Left renal cortex interstitium (tissue), 4 donors: ENCODE data around the gene ZNF500. TPM values are rescaled to one million over a fixed set of nuclear protein-coding genes. Genes with fewer than 3 reads are reported as not detected.
A peak's percentile ranks its signal among the peaks of the same experiment; 100 is the strongest.

Source experiments
- DNase-seq, 4 donors: peaks; one replicate each; pipeline ENCODE4 v3.0.0-alpha.2; 2013; ENCODE audit warnings: low read depth in 4 of 4, low spot score in 2 of 4, missing footprints in 1 of 4
- polyA plus RNA-seq, 4 donors: library from polyadenylated mRNA; unstranded; fragments of 120-200 nt; gene quantifications; one replicate each; pipeline ENCODE4 v1.2.1, GENCODE V29; 2013; ENCODE audit not compliant: insufficient read length in 4 of 4

ZNF500 gene
- polyA plus RNA-seq = 10 to 100 TPM; 12.7 to 25.8 (median 16.2) TPM

- DNase-seq = peak; percentile 73 to 93 (median 89)
These were observed at the start of gene ZNF500 for GRCh38 chr16:4766875-4767628. Gene ZNF500 (minus strand): TSS chr16:4767162. CDS start chr16:4765978, 1,184 bp downstream.

GRCh38 chr16:4814542-4815173 lies 47.7 kb upstream of the ZNF500 start:
- no peak for DNase-seq

GRCh38 chr16:4814046-4814445 lies 47.1 kb upstream of the ZNF500 start:
- no peak for DNase-seq

GRCh38 chr16:4813251-4814003 lies 46.5 kb upstream of the ZNF500 start:
- DNase-seq = no peak

GRCh38 chr16:4811773-4812172 lies 44.8 kb upstream of the ZNF500 start:
- DNase-seq = no peak

GRCh38 chr16:4811242-4811641 lies 44.3 kb upstream of the ZNF500 start:
- DNase-seq = no peak

GRCh38 chr16:4806280-4806679 lies 39.3 kb upstream of the ZNF500 start:
- no peak for DNase-seq

- DNase-seq = no peak
These were observed 38.3 kb upstream of the ZNF500 start for GRCh38 chr16:4805231-4805630.

- DNase-seq = no peak
These were observed 37.2 kb upstream of the ZNF500 start for GRCh38 chr16:4803898-4804762.

GRCh38 chr16:4803401-4803844 lies 36.5 kb upstream of the ZNF500 start:
- no peak for DNase-seq

GRCh38 chr16:4802659-4803287 lies 35.8 kb upstream of the ZNF500 start:
- DNase-seq = peak; percentile 76 to 86 (median 80)

GRCh38 chr16:4801962-4802658 lies 35.1 kb upstream of the ZNF500 start, which contains the start of gene ROGDI:
Gene ROGDI (minus strand): TSS chr16:4802633. CDS start chr16:4802571, 62 bp downstream.
- peak; percentile 23 to 63 (median 50) for DNase-seq

- no peak for DNase-seq
These were observed 34.3 kb upstream of the ZNF500 start for GRCh38 chr16:4801051-4801961.

GRCh38 chr16:4800290-4801041 lies 33.5 kb upstream of the ZNF500 start:
- DNase-seq = no peak

- DNase-seq = no peak
These were observed 32.4 kb upstream of the ZNF500 start for GRCh38 chr16:4799171-4799855.

- DNase-seq = no peak
These were observed 31.5 kb upstream of the ZNF500 start for GRCh38 chr16:4798456-4798855.

GRCh38 chr16:4797805-4798252 lies 30.9 kb upstream of the ZNF500 start:
- DNase-seq = no peak
